GM23248 (cell line): ENCODE measurements around the gene MYLK2. TPM values are rescaled to one million over a fixed set of nuclear protein-coding genes. Genes with fewer than 3 reads are reported as not detected.

Experiments used
- DNase-seq: peaks from one replicate; pipeline ENCODE4 v3.0.0-alpha.2; 2015
- H2AFZ ChIP-seq: fragments of 200-600 bp; sonication (generic); 2 replicates; pipeline ENCODE4 v1.6.1; 2016; ENCODE audit warnings: antibody characterized with exemption
- H3F3A ChIP-seq: fragments of 200-600 bp; sonication (generic); 2 replicates; pipeline ENCODE4 v1.6.1; 2016; ENCODE audit warnings: mild to moderate bottlenecking, antibody characterized with exemption, mixed run types; ENCODE audit not compliant: insufficient read depth
- H3K27ac ChIP-seq: fragments of 200-600 bp; sonication (generic); 2 replicates; pipeline ENCODE4 v1.5.1; 2016; ENCODE audit warnings: mild to moderate bottlenecking
- H3K27me3 ChIP-seq: fragments of 200-600 bp; sonication (generic); replicated peaks from 2 replicates; pipeline ENCODE4 v1.6.1; 2016; ENCODE audit warnings: mild to moderate bottlenecking; ENCODE audit not compliant: insufficient read depth
- H3K36me3 ChIP-seq: fragments of 200-600 bp; sonication (generic); 2 replicates; pipeline ENCODE4 v1.6.1; 2016; ENCODE audit warnings: low read depth, mild to moderate bottlenecking
- H3K4me1 ChIP-seq: fragments of 200-600 bp; sonication (generic); 2 replicates; pipeline ENCODE4 v1.6.1; 2016; ENCODE audit warnings: mild to moderate bottlenecking; ENCODE audit not compliant: insufficient read depth
- H3K4me2 ChIP-seq: fragments of 200-600 bp; sonication (generic); one replicate; pipeline ENCODE4 v1.6.1; 2016; ENCODE audit warnings: mild to moderate bottlenecking; ENCODE audit not compliant: unreplicated experiment
- H3K4me3 ChIP-seq: fragments of 200-600 bp; sonication (generic); 2 replicates; pipeline ENCODE4 v1.5.1; 2016; ENCODE audit warnings: mild to moderate bottlenecking
- H3K79me2 ChIP-seq: fragments of 200-600 bp; sonication (generic); 2 replicates; pipeline ENCODE4 v1.6.1; 2016; ENCODE audit warnings: mild to moderate bottlenecking; ENCODE audit not compliant: insufficient read depth
- H3K9ac ChIP-seq: fragments of 200-600 bp; sonication (generic); 2 replicates; pipeline ENCODE4 v1.6.1; 2016; ENCODE audit warnings: mild to moderate bottlenecking
- H3K9me2 ChIP-seq: fragments of 200-600 bp; sonication (generic); 2 replicates; pipeline ENCODE4 v1.6.1; 2016; ENCODE audit warnings: mixed run types, mild to moderate bottlenecking, moderate library complexity; ENCODE audit not compliant: insufficient read depth
- H3K9me3 ChIP-seq: fragments of 200-600 bp; sonication (generic); one replicate; pipeline ENCODE4 v1.6.1; 2017; ENCODE audit warnings: low read depth
- H4K20me1 ChIP-seq: fragments of 200-600 bp; sonication (generic); 2 replicates; pipeline ENCODE4 v1.6.0; 2016; ENCODE audit not compliant: insufficient read depth
- EZH2 ChIP-seq: fragments of 200-600 bp; sonication (generic); IDR thresholded peaks from 2 replicates; pipeline ENCODE4 v1.6.1; 2018; ENCODE audit warnings: antibody characterized with exemption, mild to moderate bottlenecking; ENCODE audit not compliant: insufficient read depth, poor library complexity, severe bottlenecking
- EZH2phosphoT487 ChIP-seq: fragments of 200-600 bp; sonication (generic); IDR thresholded peaks from 2 replicates; pipeline ENCODE4 v1.6.1; 2018; ENCODE audit warnings: antibody characterized with exemption, moderate library complexity, mild to moderate bottlenecking, low read depth; ENCODE audit not compliant: insufficient read depth
- WGBS, 2 experiments: methylation state at CpG; one replicate each; pipeline ENCODE4 v1.1.6; 2015 to 2017; ENCODE audit warnings: low lambda C conversion rate in 2 of 2, low coverage in 1 of 2; ENCODE audit errors: missing lambda C conversion rate in 2 of 2; 5-methylcytosine and 5-hydroxymethylcytosine counted together
- in situ Hi-C: fragments of 300-500 bp; cut with MboI; formaldehyde crosslinking; loops from 2 replicates; pipeline ENCODE4 v1.15.0; 2020
- polyA plus RNA-seq: library from polyadenylated mRNA; unstranded; fragments of >200 nt; fragmentation: Nextera tagmentation; extraction: Ambion mirVana; gene quantifications from 2 replicates; pipeline ENCODE4 v1.2.1, GENCODE V29; 2016
- small RNA-seq: library from RNA; depleted of rRNA; stranded (forward); fragments of <200 nt; gene quantifications from one replicate; pipeline ENCODE3, GENCODE V24; 2014; ENCODE audit warnings: low read depth, low replicate concordance
- total RNA-seq: library from RNA; depleted of rRNA; stranded (reverse); fragments of >200 nt; shearing (Covaris generic); gene quantifications from 2 replicates; pipeline ENCODE4 v1.2.3, GENCODE V29; 2014; rRNA removed

Gene MYLK2
- total and polyA plus RNA-seq, 2 experiments from 2014 or later = not detected

DNA sequence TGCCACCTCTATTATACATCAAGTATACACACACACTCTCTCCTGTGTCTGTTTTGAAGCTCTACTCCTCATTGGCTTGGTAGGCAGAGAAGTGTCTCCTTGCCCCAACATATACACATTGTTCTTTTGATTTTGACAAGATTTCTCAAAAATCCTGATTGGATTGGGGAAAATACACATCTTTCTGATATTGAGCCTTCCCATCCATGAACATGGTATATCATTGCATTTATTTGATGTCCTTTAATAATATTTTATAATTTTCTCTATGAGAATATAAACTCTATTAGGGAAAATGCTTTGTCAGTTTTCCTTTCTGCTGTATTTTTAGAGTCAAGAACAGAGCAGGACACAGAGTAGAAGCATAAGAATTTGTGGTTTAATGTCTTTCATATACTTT, 58.5 kb downstream of the MYLK2 start:
- Histone ChIP-seq H3K4me3 (no peak overlapping the region), H3K9me3 (no peaks in the 10 kb centered on the region), H3K27me3 (peaks cover 8% of the 10 kb centered on the region), H3K9ac (no peak overlapping the region), H3F3A (no peaks in the 10 kb centered on the region), H3K27ac (no peak overlapping the region), H3K4me2 (no peak overlapping the region), H4K20me1 (no peaks in the 10 kb centered on the region), H3K79me2 (no peaks in the 10 kb centered on the region), H2AFZ (no peak overlapping the region), H3K9me2 (no peaks in the 10 kb centered on the region), H3K36me3 (no peaks in the 10 kb centered on the region), H3K4me1 (no peaks in the 10 kb centered on the region)
- DNase-seq = no peak
- in situ Hi-C loops = no loop called here
- TF ChIP-seq EZH2 (no peak), EZH2phosphoT487 (no peak)

DNA sequence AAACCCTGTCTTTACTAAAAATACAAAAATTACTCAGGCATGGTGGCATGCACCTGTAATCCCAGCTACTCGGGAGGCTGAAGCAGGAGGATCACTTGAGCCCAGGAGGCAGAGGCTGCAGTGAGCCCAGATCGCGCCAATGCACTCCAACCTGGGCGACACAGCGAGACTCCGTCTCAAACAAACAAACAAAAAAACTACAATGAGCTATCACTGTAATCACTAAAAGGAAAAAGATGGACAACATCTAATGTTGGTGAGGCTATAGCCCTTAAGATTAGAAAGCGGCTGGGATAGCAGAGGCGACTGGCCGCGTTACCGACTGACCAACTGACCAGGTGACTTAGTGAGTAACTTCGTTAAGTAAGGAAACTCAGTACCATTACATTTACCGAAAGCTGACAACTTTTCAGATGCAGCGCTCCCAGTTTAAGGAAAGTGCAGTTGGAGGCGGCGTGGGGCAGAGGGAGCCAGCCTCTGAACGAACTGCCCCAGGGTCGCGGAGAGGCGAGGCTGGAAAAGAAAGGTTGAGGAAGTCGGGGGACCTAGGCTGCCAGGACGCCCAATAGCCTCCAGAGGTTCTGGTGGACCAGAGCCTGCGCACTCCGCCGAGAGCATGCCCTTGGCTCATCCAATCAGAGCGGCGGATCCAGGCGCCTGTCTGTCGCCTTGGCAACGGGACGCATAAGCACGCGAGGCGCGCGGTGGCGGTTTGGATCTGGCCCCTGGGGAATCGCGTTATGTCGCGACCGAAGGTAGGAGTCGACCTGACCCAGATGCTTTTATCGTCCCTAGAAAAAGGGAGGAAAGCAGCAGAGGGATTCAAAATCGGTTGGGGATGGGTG, 60.2 kb downstream of the MYLK2 start:
- Histone ChIP-seq H3K4me1 (no peaks in the 10 kb centered on the region), H3K36me3 (no peaks in the 10 kb centered on the region), H3K27ac (peak overlapping the region; percentile 47), H3F3A (no peaks in the 10 kb centered on the region), H3K27me3 (no peaks in the 10 kb centered on the region; the same call in 1 of the 2 replicates), H3K9me3 (no peaks in the 10 kb centered on the region), H3K4me2 (peak overlapping the region; percentile 82), H3K79me2 (no peaks in the 10 kb centered on the region), H2AFZ (peak overlapping the region; percentile 96), H3K9me2 (no peaks in the 10 kb centered on the region), H3K9ac (peak overlapping the region; percentile 77), H4K20me1 (no peaks in the 10 kb centered on the region), H3K4me3 (peak overlapping the region; percentile 83)
- no peak for TF ChIP-seq EZH2
- no peak for TF ChIP-seq EZH2phosphoT487
- DNase-seq = peak; percentile 100
- in situ Hi-C loops = no loop called here
- 11 to 12% methylated on average over 43 to 45 of the region's 45 CpGs for WGBS, 2 experiments

DNA sequence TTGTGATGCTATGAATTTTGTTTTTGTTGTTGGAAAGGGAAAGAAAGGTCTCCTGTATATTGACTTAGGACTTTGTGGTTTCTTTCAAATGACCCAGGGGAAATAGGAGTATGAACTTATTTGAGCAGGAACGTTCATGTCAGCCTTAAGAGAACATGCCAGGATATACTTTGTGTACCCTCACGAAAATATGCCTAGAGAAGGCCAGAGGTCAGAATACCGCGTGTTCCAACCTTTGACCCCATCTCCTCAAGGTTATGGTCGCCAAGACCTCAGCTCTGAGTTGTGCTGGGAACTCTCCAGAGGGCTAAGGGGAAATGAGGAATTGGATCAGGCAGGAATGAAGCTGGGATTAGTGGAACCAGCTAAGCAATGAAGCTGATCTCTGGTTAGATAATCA, 62.8 kb downstream of the MYLK2 start:
- Histone ChIP-seq H3K4me1 (no peaks in the 10 kb centered on the region), H3K27me3 (peaks cover 9% of the 10 kb centered on the region), H3K27ac (no peak overlapping the region), H3K4me2 (no peak overlapping the region), H3K9me3 (no peaks in the 10 kb centered on the region), H2AFZ (no peak overlapping the region), H3K4me3 (no peak overlapping the region), H3K9ac (no peak overlapping the region), H3K79me2 (no peaks in the 10 kb centered on the region), H3K9me2 (no peaks in the 10 kb centered on the region), H3K36me3 (no peaks in the 10 kb centered on the region), H3F3A (no peaks in the 10 kb centered on the region), H4K20me1 (no peaks in the 10 kb centered on the region)
- WGBS, 2 experiments = 39 to 41% methylated on average over 5 of the region's 5 CpGs
- DNase-seq = no peak
- in situ Hi-C loops = no loop called here
- TF ChIP-seq EZH2 (no peak), EZH2phosphoT487 (no peak)

DNA sequence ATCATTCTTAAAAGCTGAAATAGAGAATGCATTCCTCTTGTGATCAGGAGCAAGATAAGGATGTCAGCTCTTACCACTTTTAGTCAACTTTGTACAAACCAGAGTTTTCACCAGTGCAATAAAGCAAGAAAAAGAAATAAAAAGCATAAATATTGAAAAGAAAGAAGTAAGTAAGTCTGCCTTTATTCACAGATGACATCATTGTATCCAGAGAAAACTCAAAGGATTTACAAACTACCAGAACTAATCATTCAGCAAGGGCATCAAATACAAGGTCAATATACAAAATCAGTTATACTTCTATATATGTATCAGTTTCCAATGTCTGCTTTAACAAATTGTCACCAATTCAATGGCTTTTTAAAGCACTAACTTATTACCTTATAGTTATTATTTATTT, 64.7 kb downstream of the MYLK2 start:
- Histone ChIP-seq H2AFZ (no peak overlapping the region), H3K4me3 (no peak overlapping the region), H3F3A (no peaks in the 10 kb centered on the region), H3K9me2 (no peaks in the 10 kb centered on the region), H3K9ac (no peak overlapping the region), H3K4me1 (no peaks in the 10 kb centered on the region), H3K9me3 (no peaks in the 10 kb centered on the region), H3K27me3 (peaks cover 9% of the 10 kb centered on the region), H3K79me2 (no peaks in the 10 kb centered on the region), H4K20me1 (no peaks in the 10 kb centered on the region), H3K36me3 (no peaks in the 10 kb centered on the region), H3K27ac (no peak overlapping the region), H3K4me2 (no peak overlapping the region)
- DNase-seq = no peak
- TF ChIP-seq EZH2 (no peak), EZH2phosphoT487 (no peak)
- in situ Hi-C loops = no loop called here

Small RNA genes lying within 50 kb of the gene (small RNA-seq; reads per million reads assigned to genes)
- gene AL160175.1 = not detected

Other genes starting within 250 kb of the MYLK2 start
- gene ID1, start 214.1 kb upstream of the MYLK2 start, total RNA-seq = 583 and 780 TPM in 2 replicates
- 248 TPM in 2 replicates for gene ID1, start 214.1 kb upstream of the MYLK2 start, polyA plus RNA-seq
- not detected in 2 replicates for gene COX4I2, start 181.4 kb upstream of the MYLK2 start, total RNA-seq
- gene COX4I2, start 181.4 kb upstream of the MYLK2 start, polyA plus RNA-seq = not detected in 2 replicates
- 83.8 and 95.1 TPM in 2 replicates for gene BCL2L1, start 96.5 kb upstream of the MYLK2 start, total RNA-seq
- gene BCL2L1, start 96.5 kb upstream of the MYLK2 start, polyA plus RNA-seq = 56.2 and 56.3 TPM in 2 replicates
- 35.5 and 39.6 TPM in 2 replicates for gene TPX2, start 80.1 kb upstream of the MYLK2 start, total RNA-seq
- 37.6 and 37.7 TPM in 2 replicates for gene TPX2, start 80.1 kb upstream of the MYLK2 start, polyA plus RNA-seq
- gene FOXS1, start 26.2 kb downstream of the MYLK2 start, total RNA-seq = not detected in 2 replicates
- not detected in 2 replicates for gene FOXS1, start 26.2 kb downstream of the MYLK2 start, polyA plus RNA-seq
- not detected in 2 replicates for gene DUSP15, start 51.2 kb downstream of the MYLK2 start, total RNA-seq
- not detected in 2 replicates for gene DUSP15, start 51.2 kb downstream of the MYLK2 start, polyA plus RNA-seq
- not detected in 2 replicates for gene TTLL9, start 51.3 kb downstream of the MYLK2 start, total RNA-seq
- gene TTLL9, start 51.3 kb downstream of the MYLK2 start, polyA plus RNA-seq = not detected in 2 replicates
- 5.7 and 10.8 TPM in 2 replicates for gene PDRG1, start 132.7 kb downstream of the MYLK2 start, total RNA-seq
- 16.7 and 17.2 TPM in 2 replicates for gene PDRG1, start 132.7 kb downstream of the MYLK2 start, polyA plus RNA-seq
- not detected in 2 replicates for gene XKR7, start 148.8 kb downstream of the MYLK2 start, total RNA-seq
- gene XKR7, start 148.8 kb downstream of the MYLK2 start, polyA plus RNA-seq = not detected in 2 replicates
- not detected in 2 replicates for gene CCM2L, start 191.1 kb downstream of the MYLK2 start, total RNA-seq
- not detected in 2 replicates for gene CCM2L, start 191.1 kb downstream of the MYLK2 start, polyA plus RNA-seq
- gene HCK, start 232.9 kb downstream of the MYLK2 start, total RNA-seq = not detected in 2 replicates
- gene HCK, start 232.9 kb downstream of the MYLK2 start, polyA plus RNA-seq = not detected in 2 replicates